Heart left ventricle (tissue), 13 donors: ENCODE data around the gene TLK2.
"Not testable (repeated sequence)": the region's sequence is repeated elsewhere in the genome, so short reads cannot be mapped to it uniquely, and the experiment has no call there.

Experiments
- CTCF ChIP-seq, 12 donors: fragments of 200-600 bp; sonication (generic) in 4 of 12; IDR thresholded peaks; one replicate each; pipeline versions ENCODE4 v1.5.0 to v1.8.0; 2018 to 2022; ENCODE audit warnings: antibody characterized with exemption in 12 of 12, mild to moderate bottlenecking in 5 of 12
- POLR2A ChIP-seq, 2 donors: fragments of 450-650 bp; IDR thresholded peaks; one replicate each; pipeline ENCODE4 v1.6.1; 2017; ENCODE audit warnings: antibody characterized with exemption in 2 of 2, mild to moderate bottlenecking in 2 of 2, moderate library complexity in 2 of 2
- donor health status: ischemic (EF 13 %, LVEDD 7.1; RV severe dilation, severe dysfunction).
- donor health status: DM: no; HTN: yes; CAD: no.
- donor health status: DM: no; HTN: no; CAD: no.
- donor health status: ischemic (EF 25% LVEDD 6.9; RV normal size, moderate dysfunction).
- donor health status: ischemic (EF 25% LVEDD 5.7; RV mildly dilated, moderate dysfunction).
- donor health status: ischemic (EF 35%, LVEDD 5.7; RV mildly dilated, moderate dysfunction).
- donor health status: nonischemic (EF 11% LVEDD 7.7; RV severe dilation, severe dysfunction).
- donor health status: DM: yes; HTN: yes; CAD: no.
- donor health status: PGD.
- donor health status: ischemic (EF 29% LVEDD 5.4; RV normal size, mild dysfunction).
- donor health status: nonischemic (EF 23%, LVEDD 6.1; RV moderate dilation, normal function).

DNA sequence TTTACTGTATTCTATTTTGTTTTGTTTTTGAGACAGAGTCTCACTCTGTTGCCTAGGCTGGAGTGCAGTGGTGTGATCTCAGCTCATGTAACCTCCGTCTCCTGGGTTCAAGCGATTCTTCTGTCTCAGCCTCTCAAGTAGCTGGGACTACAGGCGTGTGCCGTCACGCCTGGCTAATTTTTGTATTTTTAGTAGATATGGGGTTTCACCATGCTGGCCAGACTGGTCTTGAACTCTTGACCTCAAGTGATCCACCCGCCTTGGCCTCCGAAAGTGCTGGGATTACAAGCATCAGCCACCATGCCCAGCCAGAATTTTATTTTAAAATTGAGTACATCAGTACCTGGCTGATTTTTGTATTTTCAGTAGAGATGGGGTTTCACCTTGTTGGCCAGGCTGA lies 15.4 kb downstream of the TLK2 start:
- not testable (repeated sequence) for TF ChIP-seq CTCF, POLR2A (IDR thresholded peaks at IDR 0.05)
